ENCODE data around the gene TMEM185B.

DNA sequence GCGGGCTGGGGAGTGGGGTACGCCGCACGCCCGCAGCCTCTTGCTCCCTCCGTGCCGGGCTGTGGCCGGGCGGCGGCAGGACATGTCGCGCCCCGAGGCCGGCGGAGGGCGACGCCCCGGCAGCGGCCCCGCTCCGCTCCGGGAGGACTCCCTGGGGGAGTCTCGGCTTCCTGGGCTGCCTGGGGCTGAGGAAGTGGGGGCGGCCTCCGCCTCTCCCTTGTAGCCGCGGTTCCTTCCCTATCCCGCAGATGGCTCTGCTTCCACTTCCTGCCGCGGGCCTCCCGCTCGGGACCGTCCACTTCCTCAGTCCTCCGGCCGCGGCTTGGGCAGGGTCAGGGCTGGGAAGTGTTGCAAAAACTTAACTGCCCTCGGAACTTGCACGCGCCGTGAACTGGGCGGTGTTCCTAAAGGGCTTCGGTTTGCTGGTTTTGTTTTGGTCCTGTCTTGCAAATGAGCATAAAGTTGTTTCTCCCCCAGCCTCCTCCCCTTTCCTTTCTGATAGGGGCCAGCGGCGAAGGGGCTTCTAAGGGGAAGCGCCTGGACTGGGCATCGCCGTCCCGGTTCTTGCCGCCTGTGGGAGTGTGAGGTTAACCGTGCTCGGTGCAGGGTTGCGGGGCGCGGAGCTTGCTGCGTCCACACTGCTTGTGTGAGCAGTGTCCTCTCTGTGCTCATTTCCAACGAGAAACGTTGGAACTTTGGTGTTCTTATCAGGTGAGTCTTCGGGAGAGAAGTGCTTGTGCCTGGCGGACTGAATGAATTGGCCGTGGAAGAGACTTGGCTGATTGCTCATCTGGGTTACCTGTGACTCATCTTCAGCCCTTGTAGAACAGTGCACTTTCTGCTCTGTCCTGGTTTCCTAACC is 30.1 kb upstream of the TMEM185B start:
- TF ChIP-seq, protein P1, sequence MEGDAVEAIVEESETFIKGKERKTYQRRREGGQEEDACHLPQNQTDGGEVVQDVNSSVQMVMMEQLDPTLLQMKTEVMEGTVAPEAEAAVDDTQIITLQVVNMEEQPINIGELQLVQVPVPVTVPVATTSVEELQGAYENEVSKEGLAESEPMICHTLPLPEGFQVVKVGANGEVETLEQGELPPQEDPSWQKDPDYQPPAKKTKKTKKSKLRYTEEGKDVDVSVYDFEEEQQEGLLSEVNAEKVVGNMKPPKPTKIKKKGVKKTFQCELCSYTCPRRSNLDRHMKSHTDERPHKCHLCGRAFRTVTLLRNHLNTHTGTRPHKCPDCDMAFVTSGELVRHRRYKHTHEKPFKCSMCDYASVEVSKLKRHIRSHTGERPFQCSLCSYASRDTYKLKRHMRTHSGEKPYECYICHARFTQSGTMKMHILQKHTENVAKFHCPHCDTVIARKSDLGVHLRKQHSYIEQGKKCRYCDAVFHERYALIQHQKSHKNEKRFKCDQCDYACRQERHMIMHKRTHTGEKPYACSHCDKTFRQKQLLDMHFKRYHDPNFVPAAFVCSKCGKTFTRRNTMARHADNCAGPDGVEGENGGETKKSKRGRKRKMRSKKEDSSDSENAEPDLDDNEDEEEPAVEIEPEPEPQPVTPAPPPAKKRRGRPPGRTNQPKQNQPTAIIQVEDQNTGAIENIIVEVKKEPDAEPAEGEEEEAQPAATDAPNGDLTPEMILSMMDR (IDR thresholded peaks at IDR 0.05) = peak in 1 of 2 donors; percentile 47
- no peak for TF ChIP-seq POLR2A (IDR thresholded peaks at IDR 0.05)

Data from suprapubic skin (tissue), 3 donors.